ENCODE results near the gene DPP6. TPM values are rescaled to one million over a fixed set of nuclear protein-coding genes. Genes with fewer than 3 reads are reported as not detected.

DPP6 gene
- total RNA-seq, 1 donor from 2014 or later: not detected

DNA sequence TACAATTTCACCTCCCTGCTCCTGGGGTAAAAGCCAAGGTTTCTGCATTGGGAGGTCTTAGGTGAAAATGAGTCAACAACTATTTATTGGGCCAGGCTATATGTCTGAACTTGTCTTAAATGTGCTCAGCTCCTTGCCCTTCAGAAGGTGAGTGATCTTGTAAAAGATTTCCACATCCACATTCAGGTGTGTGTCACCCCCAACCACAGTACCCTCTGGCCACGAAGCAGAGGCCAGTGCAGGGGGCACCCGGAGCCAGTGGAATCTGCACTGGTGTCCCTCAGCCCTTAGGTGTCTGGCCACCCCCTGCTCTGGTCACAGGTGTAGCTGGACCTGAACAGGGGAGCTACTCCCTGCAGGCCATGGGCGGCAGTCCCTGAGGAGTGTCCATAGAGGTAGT is 752.3 kb downstream of the DPP6 start:
- no peak overlapping the region for H3K4me3 Mint-ChIP-seq (ENCODE audit: low read depth)

DNA sequence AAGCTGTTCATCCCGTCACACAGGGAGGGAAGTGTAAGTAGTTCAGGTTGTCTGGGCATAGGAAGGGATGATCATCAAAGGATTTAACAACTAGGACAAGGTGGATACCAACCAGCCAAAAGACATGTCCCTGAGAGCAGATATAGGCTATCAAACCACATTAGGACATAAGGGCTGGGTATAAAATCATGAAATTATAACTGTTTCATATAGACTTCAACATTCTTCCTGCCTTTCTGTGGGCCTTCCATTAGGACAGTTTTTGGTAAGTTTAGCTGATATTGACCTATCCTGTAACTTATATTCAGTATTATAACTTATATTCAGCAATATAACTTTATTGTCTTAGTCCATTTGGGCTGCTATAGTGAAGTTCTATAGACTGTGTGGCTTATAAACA is 759.8 kb downstream of the DPP6 start:
- Mint-ChIP-seq H3K36me3 (ENCODE audit: low read depth) (no peaks in the 10 kb centered on the region), H3K27ac (no peak overlapping the region)

More for the DNA sequence above, 752.3 kb downstream of the DPP6 start:
- no peak overlapping the region for H3K27ac Mint-ChIP-seq
- intact Hi-C loops (cut with micrococcal nuclease): no loop called here
- no peaks in the 10 kb centered on the region for H3K9me3 Mint-ChIP-seq
- no peaks in the 10 kb centered on the region for H3K4me1 Mint-ChIP-seq (ENCODE audit: low read depth)
- no peaks in the 10 kb centered on the region for H3K36me3 Mint-ChIP-seq (ENCODE audit: low read depth)
- no peak for DNase-seq (ENCODE audit: low spot score)
- H3K27me3 Mint-ChIP-seq (ENCODE audit: low read depth): no peaks in the 10 kb centered on the region

DNA sequence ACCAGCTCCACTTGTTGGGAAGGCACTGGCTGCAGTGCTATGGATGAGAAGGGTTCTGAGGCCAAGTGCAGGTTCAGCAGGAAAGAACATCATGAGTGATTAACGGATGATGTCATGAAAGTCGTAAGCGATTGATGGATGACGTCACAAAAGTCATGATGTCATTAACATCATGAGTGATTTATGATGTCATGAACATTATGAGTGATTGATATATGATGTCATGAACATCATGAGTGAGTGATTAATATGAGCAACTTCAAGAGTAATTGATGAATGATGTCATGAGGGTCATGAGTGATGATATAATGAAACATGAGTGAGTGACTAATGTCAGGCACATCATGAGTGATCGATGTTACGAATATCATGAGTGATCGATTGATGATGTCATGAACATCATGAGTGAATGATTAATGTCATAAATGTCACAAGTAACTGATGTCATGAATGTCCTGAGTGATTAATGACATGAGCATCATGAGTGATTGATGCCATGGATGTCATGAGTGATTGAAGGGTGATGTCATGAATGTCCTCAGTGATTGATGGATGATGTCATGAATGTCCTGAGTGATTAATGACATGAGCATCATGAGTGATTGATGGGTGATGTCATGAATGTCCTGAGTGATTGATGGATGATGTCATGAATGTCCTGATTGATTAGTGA is 765.2 kb downstream of the DPP6 start:
- no peak overlapping the region for H3K4me3 Mint-ChIP-seq (ENCODE audit: low read depth)
- H3K36me3 Mint-ChIP-seq (ENCODE audit: low read depth): no peaks in the 10 kb centered on the region
- H3K27me3 Mint-ChIP-seq (ENCODE audit: low read depth): no peaks in the 10 kb centered on the region
- peaks cover 14% of the 10 kb centered on the region for H3K9me3 Mint-ChIP-seq
- no peak for DNase-seq (ENCODE audit: low spot score)
- no peak overlapping the region for H3K27ac Mint-ChIP-seq
- no peaks in the 10 kb centered on the region for H3K4me1 Mint-ChIP-seq (ENCODE audit: low read depth)
- intact Hi-C loops (cut with micrococcal nuclease): no loop called here

More for the DNA sequence above, 759.8 kb downstream of the DPP6 start:
- intact Hi-C loops (cut with micrococcal nuclease): no loop called here
- H3K4me1 Mint-ChIP-seq (ENCODE audit: low read depth): no peaks in the 10 kb centered on the region
- no peak overlapping the region for H3K4me3 Mint-ChIP-seq (ENCODE audit: low read depth)
- H3K9me3 Mint-ChIP-seq: peaks cover 25% of the 10 kb centered on the region
- H3K27me3 Mint-ChIP-seq (ENCODE audit: low read depth): no peaks in the 10 kb centered on the region
- DNase-seq (ENCODE audit: low spot score): no peak

DNA sequence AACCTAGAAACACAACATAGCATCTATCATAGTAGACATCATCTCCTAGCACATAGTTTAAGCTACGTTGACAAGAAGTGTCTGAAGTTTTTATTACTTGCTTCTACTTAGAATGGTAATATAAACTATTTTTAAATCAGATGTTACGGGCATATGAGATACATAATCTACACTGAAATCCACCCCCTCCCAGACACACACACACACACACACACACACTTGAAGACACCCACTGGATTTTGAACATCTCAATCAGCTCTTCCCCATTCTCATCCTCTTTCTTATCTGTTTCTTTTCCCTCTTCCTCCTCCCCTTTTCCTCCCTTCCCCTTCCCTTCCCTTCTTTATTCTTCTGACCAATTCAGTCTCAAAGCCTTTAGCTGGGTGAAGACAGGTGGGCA is 774.8 kb downstream of the DPP6 start:
- no peaks in the 10 kb centered on the region for H3K4me1 Mint-ChIP-seq (ENCODE audit: low read depth)

DNA sequence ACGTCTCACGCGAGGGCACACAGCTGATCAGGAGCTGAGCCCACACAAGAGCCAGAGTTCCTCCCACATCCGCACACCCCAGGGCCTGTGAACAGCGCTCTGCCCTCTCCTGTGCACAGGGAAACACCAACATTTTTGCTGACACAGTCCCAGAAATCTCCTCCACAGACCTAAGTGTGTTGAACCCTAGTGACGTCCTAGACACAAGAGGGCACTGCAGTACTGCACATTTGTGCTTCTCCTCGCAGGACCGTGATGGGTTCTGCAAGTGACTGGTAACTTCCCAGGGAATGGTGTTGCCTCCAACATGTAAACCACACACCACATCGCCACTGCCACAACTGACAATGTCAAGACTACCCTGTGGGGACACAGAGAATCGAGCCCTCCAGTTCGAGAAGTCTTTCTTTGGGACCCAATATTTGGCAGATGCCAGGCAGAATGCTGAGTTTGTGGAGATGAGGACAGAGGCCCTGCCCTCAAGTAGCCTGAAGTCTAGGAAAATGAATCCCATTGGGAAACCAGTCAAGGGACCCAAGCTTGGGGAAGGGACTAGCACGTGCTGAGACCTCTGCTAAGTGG is 780.5 kb downstream of the DPP6 start:
- H3K36me3 Mint-ChIP-seq (ENCODE audit: low read depth): no peaks in the 10 kb centered on the region
- no peak overlapping the region for H3K27ac Mint-ChIP-seq
- intact Hi-C loops (cut with micrococcal nuclease): no loop called here
- DNase-seq (ENCODE audit: low spot score): no peak
- H3K9me3 Mint-ChIP-seq: no peaks in the 10 kb centered on the region
- no peak overlapping the region for H3K4me3 Mint-ChIP-seq (ENCODE audit: low read depth)
- H3K4me1 Mint-ChIP-seq (ENCODE audit: low read depth): no peaks in the 10 kb centered on the region
- H3K27me3 Mint-ChIP-seq (ENCODE audit: low read depth): no peaks in the 10 kb centered on the region

More for the DNA sequence above, 774.8 kb downstream of the DPP6 start:
- no peaks in the 10 kb centered on the region for H3K27me3 Mint-ChIP-seq (ENCODE audit: low read depth)
- H3K9me3 Mint-ChIP-seq: no peaks in the 10 kb centered on the region
- H3K4me3 Mint-ChIP-seq (ENCODE audit: low read depth): no peak overlapping the region
- H3K27ac Mint-ChIP-seq: no peak overlapping the region
- DNase-seq (ENCODE audit: low spot score): no peak
- H3K36me3 Mint-ChIP-seq (ENCODE audit: low read depth): no peaks in the 10 kb centered on the region
- intact Hi-C loops (cut with micrococcal nuclease): no loop called here

DNA sequence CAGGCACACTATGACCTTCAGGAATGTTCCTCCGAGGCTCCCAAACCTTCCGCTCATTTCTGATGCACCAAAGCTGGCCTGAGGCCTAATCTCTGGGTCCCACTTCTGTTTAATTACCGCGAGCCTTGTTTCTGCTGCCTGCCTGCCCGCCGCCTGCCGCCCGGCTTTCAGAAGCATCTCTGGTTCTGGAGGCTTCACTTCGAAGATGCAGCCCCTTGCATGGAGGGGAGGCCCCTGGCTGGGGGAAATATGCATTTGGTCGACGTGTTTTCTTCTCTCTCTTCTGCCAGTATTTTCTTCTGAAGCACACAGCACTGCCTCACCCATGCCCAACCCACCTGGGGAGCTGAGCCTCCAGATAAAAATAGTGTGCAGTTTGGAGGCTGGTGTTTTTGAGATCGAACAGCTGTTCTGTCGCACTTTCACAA is 783.8 kb downstream of the DPP6 start:
- intact Hi-C loops (cut with micrococcal nuclease): no loop called here

DNA sequence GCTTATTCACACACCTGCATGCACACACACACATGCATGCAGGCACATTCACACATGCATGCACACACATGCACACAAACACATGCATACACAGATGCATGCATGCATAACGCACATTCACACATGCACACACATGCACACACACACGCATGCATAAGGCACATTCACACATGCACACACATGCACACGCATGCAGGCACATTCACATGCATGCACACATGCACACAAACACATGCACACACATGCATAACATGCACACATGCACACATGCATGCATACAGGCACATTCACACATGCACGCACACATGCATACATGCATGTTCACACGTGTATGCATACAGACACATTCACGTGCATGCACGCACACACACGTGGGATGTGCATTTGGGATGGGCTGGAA is 784.9 kb downstream of the DPP6 start:
- Mint-ChIP-seq H3K27ac (no peak overlapping the region), H3K27me3 (ENCODE audit: low read depth) (no peaks in the 10 kb centered on the region), H3K36me3 (ENCODE audit: low read depth) (no peaks in the 10 kb centered on the region), H3K4me3 (ENCODE audit: low read depth) (no peak overlapping the region), H3K9me3 (no peaks in the 10 kb centered on the region), H3K4me1 (ENCODE audit: low read depth) (no peaks in the 10 kb centered on the region)
- intact Hi-C loops (cut with micrococcal nuclease): no loop called here
- no peak for DNase-seq (ENCODE audit: low spot score)

More for the DNA sequence above, 783.8 kb downstream of the DPP6 start:
- Mint-ChIP-seq H3K9me3 (no peaks in the 10 kb centered on the region), H3K36me3 (ENCODE audit: low read depth) (no peaks in the 10 kb centered on the region), H3K4me3 (ENCODE audit: low read depth) (no peak overlapping the region), H3K4me1 (ENCODE audit: low read depth) (no peaks in the 10 kb centered on the region), H3K27me3 (ENCODE audit: low read depth) (no peaks in the 10 kb centered on the region), H3K27ac (no peak overlapping the region)
- DNase-seq (ENCODE audit: low spot score): no peak

DNA sequence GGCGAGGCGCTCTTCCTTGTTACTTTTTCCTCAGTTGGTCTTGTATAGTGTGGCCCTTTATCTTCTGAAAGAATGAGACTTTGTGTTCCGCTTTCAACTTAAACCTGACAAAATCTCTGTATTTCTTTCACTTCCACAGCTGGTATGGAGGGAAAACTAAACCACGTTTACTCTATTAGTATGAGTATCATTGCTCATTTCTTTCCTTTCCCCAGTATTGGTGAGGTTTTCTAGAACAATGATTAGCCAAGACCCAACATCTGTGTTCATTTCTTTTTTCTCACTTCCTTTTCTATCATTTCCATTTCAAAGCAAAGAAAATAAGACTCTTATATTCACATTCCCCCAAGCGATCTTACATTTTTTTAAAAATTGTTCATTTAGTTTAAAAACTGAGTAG is 785.4 kb downstream of the DPP6 start:
- no peak for DNase-seq (ENCODE audit: low spot score)
- Mint-ChIP-seq H3K4me3 (ENCODE audit: low read depth) (no peak overlapping the region), H3K27ac (no peak overlapping the region), H3K4me1 (ENCODE audit: low read depth) (no peaks in the 10 kb centered on the region), H3K27me3 (ENCODE audit: low read depth) (no peaks in the 10 kb centered on the region), H3K36me3 (ENCODE audit: low read depth) (no peaks in the 10 kb centered on the region), H3K9me3 (no peaks in the 10 kb centered on the region)
- intact Hi-C loops (cut with micrococcal nuclease): no loop called here

DNA sequence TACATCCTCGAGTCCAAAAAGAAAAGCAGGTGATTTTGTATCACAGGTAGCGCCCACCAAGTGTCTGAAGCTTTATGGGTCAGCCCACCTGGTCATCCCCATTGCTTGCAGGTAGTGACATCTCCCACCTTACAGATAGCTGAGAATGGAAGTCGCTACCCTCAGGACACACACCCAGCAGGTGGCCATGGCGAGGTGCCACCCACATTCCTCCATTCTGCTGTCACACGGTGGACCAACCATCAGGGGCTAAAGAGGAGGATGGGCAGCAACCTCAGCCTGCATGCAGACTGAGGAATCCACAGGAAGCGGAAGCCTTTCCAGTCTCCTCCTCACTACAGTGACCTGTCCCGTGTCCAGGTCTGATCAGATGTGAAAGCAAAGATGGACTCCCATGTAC is 787.9 kb downstream of the DPP6 start:
- H3K27me3 Mint-ChIP-seq (ENCODE audit: low read depth): no peaks in the 10 kb centered on the region
- H3K36me3 Mint-ChIP-seq (ENCODE audit: low read depth): no peaks in the 10 kb centered on the region
- no peaks in the 10 kb centered on the region for H3K9me3 Mint-ChIP-seq
- H3K4me1 Mint-ChIP-seq (ENCODE audit: low read depth): no peaks in the 10 kb centered on the region
- no peak overlapping the region for H3K27ac Mint-ChIP-seq
- H3K4me3 Mint-ChIP-seq (ENCODE audit: low read depth): no peak overlapping the region
- intact Hi-C loops (cut with micrococcal nuclease): no loop called here
- no peak for DNase-seq (ENCODE audit: low spot score)

DNA sequence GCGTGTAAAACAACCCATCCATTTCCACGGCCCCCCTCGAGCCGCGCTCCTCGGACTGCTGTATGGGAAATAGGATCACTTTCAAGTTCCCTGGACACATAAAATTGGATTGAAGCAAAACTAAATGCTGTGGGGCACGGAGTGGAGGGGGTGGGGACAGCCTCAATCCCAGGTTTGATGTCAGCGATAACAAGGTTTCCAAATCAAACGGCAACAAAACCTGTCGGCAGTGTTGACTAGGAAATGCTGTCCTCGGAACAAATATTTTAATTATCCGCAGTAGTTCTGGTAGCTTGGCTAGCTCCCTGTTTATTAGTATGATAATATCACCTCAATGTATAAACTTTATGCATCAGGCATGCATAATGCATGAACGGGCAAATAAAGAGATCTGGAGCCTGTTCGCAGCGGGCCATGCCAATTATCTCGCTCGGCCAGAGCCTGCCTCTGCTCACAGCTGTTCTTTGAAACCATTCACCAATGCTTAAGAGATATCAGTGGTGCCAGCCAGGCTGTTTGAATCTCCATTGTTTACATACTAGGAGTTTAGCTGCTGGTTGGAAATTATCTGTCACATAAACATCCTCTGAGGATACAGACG is 789.6 kb downstream of the DPP6 start:
- H3K4me1 Mint-ChIP-seq (ENCODE audit: low read depth): no peaks in the 10 kb centered on the region
- no peak overlapping the region for H3K27ac Mint-ChIP-seq
- no peak overlapping the region for H3K4me3 Mint-ChIP-seq (ENCODE audit: low read depth)
- DNase-seq (ENCODE audit: low spot score): no peak
- intact Hi-C loops (cut with micrococcal nuclease): no loop called here
- peaks cover 3% of the 10 kb centered on the region for H3K27me3 Mint-ChIP-seq (ENCODE audit: low read depth)
- no peaks in the 10 kb centered on the region for H3K9me3 Mint-ChIP-seq
- H3K36me3 Mint-ChIP-seq (ENCODE audit: low read depth): no peaks in the 10 kb centered on the region

DNA sequence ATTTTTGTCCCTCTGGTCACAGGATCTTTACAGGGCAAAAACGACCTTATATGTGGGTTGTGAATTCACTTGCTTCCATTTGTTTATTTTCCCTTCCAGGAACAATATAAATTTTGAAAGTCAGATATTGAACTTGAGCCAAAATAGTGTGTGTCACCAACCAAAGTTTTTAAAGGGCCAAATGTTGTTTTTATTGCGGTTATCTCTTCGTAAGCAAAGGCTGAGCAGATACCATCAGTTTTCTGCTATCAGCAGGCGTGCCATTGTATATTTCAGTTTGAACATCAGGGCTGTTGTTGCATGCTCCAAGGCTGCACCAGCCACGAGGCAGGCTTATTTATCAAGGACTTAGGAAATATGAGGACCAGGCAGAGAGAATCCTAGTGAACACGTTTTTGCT is 790.4 kb downstream of the DPP6 start:
- Mint-ChIP-seq H3K36me3 (ENCODE audit: low read depth) (no peaks in the 10 kb centered on the region), H3K4me3 (ENCODE audit: low read depth) (no peak overlapping the region), H3K27ac (no peak overlapping the region), H3K27me3 (ENCODE audit: low read depth) (peaks cover 4% of the 10 kb centered on the region), H3K9me3 (no peaks in the 10 kb centered on the region), H3K4me1 (ENCODE audit: low read depth) (no peaks in the 10 kb centered on the region)
- no peak for DNase-seq (ENCODE audit: low spot score)
- intact Hi-C loops (cut with micrococcal nuclease): no loop called here

DNA sequence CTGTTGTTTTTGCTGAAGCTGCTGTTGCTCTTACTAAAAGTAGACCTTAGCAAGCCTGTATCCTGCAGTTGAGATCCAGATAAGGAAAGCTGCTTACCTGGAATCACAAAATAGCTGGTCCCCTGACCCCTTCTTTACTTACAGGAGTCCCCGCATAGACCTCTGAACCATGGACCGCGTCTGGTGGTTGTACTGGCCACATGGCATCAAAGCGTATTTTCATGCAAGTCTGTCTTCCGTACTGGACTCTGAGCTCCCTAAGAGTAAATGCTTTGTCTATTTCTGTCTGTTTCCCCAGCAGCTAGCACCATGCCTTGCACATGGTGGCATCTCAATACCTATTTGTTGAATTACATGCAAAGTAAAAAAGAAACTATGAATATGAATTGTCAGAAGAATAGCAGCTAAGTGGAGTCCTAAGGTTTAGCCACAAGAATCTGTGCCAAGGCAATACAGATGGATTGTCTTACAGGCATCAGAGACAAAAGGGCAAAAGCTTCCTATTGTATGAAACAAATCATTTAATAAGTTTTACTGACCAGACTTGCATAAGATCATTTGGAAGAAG is 791.6 kb downstream of the DPP6 start:
- Mint-ChIP-seq H3K4me1 (ENCODE audit: low read depth) (no peaks in the 10 kb centered on the region), H3K36me3 (ENCODE audit: low read depth) (no peaks in the 10 kb centered on the region), H3K27me3 (ENCODE audit: low read depth) (peaks cover 13% of the 10 kb centered on the region), H3K4me3 (ENCODE audit: low read depth) (no peak overlapping the region), H3K27ac (no peak overlapping the region), H3K9me3 (no peaks in the 10 kb centered on the region)
- no peak for DNase-seq (ENCODE audit: low spot score)
- intact Hi-C loops (cut with micrococcal nuclease): no loop called here

DNA sequence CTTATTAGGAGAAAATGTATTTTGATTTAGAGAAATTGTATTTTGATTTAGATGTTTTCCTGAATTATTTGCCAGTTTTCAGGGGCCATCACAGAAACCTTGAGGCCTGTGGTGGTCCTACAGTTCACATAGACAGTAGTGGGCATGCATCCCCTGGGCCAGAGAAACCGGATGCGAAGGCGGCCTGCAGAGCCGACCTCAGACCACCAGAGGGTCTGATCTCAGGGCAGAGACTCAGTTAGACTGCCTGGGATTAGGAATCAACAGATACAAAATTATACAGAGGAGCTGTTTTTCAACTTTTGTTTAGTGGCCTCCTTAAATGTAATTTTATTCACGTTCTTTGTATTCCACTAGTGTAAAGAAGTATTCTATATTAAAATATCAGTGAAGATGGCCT is 792.3 kb downstream of the DPP6 start:
- no peak overlapping the region for H3K4me3 Mint-ChIP-seq (ENCODE audit: low read depth)
- no peaks in the 10 kb centered on the region for H3K36me3 Mint-ChIP-seq (ENCODE audit: low read depth)
- no peak overlapping the region for H3K27ac Mint-ChIP-seq
- H3K4me1 Mint-ChIP-seq (ENCODE audit: low read depth): no peaks in the 10 kb centered on the region
- DNase-seq (ENCODE audit: low spot score): no peak
- intact Hi-C loops (cut with micrococcal nuclease): no loop called here
- peaks cover 13% of the 10 kb centered on the region for H3K27me3 Mint-ChIP-seq (ENCODE audit: low read depth)
- H3K9me3 Mint-ChIP-seq: no peaks in the 10 kb centered on the region

Measured in activated T-helper 2 cell treated with anti-CD3 and anti-CD28 coated beads, Interferon-gamma antibody, Interleukin-2, Interleukin-4, amounts not matched to agents 10 μg/mL and 5 μg/mL and 100 μg/mL, durations not matched to agents 14 hours and 24 hours and 36 hours (primary cell).